ENCODE measurements around the gene RPS6KA6.

The RPS6KA6 gene

DNA sequence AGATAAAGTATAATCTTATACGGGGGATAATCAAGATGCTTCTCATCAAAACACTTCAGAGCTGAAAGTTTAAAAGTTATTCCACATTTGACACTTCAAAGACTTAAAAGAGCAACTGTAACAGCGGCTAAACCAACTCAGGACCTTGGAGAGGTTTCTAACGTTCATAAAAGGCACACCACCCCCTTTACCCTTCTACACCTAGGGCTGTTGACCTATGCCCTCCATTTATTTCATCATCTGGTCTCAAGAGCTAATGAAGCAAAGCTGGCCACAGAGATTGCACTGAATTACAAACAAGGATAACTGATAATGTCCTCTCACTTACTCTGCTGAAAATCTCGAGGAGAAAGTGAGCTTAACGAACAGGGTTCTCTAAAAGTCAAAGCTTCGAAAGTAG, 1.1 kb upstream of the RPS6KA6 start:
- no peak for DNase-seq (ENCODE audit: insufficient read length)
- TF ChIP-seq POLR2AphosphoS5 (IDR thresholded peaks at IDR 0.05; ENCODE audit: low read depth, low read length) (no peak), TAF1 (IDR thresholded peaks at IDR 0.05; ENCODE audit: borderline replicate concordance, low read depth, low read length) (no peak), POLR2A (IDR thresholded peaks at IDR 0.05; ENCODE audit: low read depth, low read length) (no peak)
- FAIRE-seq, result no peak

DNA sequence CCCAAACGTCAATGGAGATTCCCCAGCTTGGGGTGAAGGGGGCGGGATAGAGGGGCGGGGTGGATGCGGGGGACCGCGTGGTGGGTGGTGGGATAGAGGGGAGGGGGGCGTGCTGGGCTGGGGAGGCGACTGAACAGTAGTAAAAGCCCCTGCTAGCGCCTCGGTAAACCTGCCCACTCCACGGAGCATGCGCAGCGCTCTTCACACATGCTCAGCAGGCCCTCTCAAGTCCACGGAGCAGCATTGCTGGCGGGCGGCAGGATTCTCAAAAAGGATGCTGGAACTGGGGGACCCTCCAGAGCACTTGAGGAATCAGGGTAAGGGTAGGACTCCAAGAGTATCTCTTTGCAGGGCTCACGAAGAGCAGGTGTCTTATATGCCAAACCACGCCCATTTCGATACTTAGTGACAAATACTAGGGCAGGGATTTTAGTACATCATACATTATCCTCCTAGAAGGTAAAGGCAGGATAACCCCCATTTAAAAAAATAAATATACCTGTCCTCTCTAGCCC, 378 bp upstream of the RPS6KA6 start:
- TF ChIP-seq TAF1 (IDR thresholded peaks at IDR 0.05; ENCODE audit: borderline replicate concordance, low read depth, low read length), result no peak
- no peak for TF ChIP-seq POLR2AphosphoS5 (IDR thresholded peaks at IDR 0.05; ENCODE audit: low read depth, low read length)
- no peak for TF ChIP-seq POLR2A (IDR thresholded peaks at IDR 0.05; ENCODE audit: low read depth, low read length)
- peak; percentile 15 for DNase-seq (ENCODE audit: insufficient read length)
- FAIRE-seq, result no peak

DNA sequence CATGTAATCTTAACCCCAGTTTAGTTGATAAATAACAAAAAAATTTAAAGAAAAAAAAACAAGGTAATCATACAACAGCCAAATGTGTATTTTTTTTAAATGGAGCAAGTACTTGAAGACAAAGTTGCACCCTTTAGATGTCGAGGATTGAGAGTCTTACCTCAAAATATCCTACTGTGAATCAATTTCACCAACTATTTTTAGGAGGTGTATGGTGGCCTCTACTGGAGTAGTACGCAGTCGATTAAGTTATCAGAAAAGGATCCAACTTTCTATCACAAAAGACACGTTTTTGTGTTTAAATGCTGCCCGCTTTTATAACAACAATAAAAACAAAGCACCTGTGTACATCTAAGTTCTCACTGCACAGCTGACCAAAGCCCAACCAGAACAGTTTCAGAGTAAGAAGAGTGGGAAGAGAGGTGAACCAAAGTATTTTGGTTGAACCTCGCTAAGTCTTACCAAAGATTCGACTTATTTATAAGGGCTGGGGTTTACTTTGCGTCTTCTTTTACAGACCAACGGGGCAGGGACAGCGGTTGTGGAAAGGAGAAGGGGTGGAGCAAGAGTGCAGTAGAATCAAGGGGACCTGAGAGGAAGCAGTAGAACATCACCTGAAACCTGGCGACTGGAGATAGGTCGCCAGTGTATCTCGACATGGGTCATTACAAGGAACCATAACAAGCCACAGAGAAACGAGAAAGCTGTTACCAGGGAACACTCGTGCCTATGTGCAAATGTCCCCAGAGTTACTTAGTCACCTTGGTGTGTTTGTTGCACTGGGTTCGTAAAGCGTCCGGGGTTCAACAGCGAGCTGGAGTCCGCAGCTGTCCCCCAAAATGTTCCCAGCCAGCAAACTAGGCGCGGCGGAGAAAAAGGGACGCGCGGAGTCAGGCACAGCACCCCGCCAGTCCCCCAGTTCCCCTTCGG, 1.1 kb downstream of the RPS6KA6 start:
- peak; percentile 73 for FAIRE-seq
- no peak for TF ChIP-seq POLR2A (IDR thresholded peaks at IDR 0.05; ENCODE audit: low read depth, low read length)
- DNase-seq (ENCODE audit: insufficient read length), result no peak

DNA sequence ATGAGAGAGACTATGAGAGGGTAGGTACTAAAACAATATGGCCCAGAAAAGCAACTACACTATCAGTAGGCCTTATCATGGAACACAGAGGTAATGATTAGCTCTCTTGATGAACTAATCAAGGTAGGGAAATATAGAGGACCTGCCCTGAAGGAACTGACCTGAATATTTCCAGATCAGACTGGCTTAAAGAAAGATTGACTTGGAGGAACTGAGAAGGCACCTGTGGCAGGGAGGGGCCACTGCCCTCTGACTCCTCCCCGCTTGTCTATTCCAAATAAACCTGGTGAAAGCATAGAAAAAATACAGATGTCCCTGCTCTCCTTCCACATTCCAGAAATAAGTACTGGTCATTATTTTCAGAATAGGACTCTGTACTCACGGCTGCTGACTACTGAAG, 5.5 kb downstream of the RPS6KA6 start:
- TF ChIP-seq POLR2A (IDR thresholded peaks at IDR 0.05; ENCODE audit: low read depth, low read length) (no peak), TAF1 (IDR thresholded peaks at IDR 0.05; ENCODE audit: borderline replicate concordance, low read depth, low read length) (no peak), POLR2AphosphoS5 (IDR thresholded peaks at IDR 0.05; ENCODE audit: low read depth, low read length) (no peak)
- peak; percentile 24 for FAIRE-seq
- DNase-seq (ENCODE audit: insufficient read length), result no peak

DNA sequence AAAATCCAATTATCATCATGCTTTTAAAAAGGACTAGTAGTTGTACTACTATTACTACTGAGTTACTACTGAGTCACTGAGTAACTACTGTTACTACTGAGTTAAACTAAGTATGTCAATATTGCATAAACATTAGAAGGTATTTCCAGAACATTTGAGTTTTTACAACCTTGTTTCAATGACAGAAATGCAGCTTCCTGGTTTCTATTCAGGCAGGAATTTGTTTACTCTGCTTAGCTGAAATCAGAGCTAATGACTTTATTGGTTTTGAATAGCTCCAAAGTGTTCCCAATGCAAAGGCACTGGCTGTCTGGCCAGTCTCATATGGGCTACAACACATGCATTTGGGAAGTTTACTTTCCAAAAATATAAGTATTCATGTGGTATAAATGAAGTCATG, 12.0 kb downstream of the RPS6KA6 start:
- TF ChIP-seq POLR2AphosphoS5 (IDR thresholded peaks at IDR 0.05; ENCODE audit: low read depth, low read length) (no peak), POLR2A (IDR thresholded peaks at IDR 0.05; ENCODE audit: low read depth, low read length) (no peak), TAF1 (IDR thresholded peaks at IDR 0.05; ENCODE audit: borderline replicate concordance, low read depth, low read length) (no peak)
- DNase-seq (ENCODE audit: insufficient read length) (no peak), FAIRE-seq (no peak)

DNA sequence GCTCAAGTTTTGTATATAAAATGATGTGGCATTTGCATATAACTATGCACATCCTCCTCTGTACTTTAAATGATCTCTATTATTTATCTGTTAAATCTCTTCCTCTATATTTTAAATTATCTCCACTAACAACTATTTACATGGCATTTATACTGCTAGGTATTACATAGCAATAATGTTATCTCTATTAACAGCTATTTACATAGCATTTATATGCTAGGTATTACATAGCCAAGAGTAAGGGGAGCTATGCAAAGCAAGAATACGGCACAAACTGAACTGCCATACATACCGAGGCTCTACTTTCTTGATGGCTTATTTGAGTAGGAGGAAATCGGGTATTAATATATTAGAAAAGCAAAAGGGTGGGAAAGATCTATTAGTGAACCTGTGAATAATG, 12.7 kb downstream of the RPS6KA6 start:
- no peak for DNase-seq (ENCODE audit: insufficient read length)
- FAIRE-seq, result no peak
- TF ChIP-seq POLR2AphosphoS5 (IDR thresholded peaks at IDR 0.05; ENCODE audit: low read depth, low read length) (no peak), TAF1 (IDR thresholded peaks at IDR 0.05; ENCODE audit: borderline replicate concordance, low read depth, low read length) (no peak), POLR2A (IDR thresholded peaks at IDR 0.05; ENCODE audit: low read depth, low read length) (no peak)

DNA sequence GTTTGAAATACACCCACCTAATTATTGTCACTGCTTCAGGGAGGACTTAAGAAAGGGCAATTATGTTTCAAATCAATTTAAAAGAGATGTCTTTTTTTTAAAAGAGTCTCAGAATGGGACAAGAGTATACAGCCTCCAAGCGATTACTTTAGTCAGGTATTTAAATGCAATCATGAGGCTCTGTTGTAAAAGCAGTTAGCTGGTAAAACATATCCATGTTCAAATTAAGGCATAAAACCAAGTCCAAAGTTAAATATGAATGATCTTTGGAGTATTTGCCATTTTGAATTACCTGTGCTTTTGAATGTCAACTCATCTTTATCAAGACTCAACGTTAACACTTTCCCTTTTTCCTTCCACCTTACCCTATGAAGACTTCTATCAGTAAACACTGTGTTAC, 13.7 kb downstream of the RPS6KA6 start:
- DNase-seq (ENCODE audit: insufficient read length) (no peak), FAIRE-seq (no peak)
- TF ChIP-seq POLR2A (IDR thresholded peaks at IDR 0.05; ENCODE audit: low read depth, low read length), result no peak
- TF ChIP-seq POLR2AphosphoS5 (IDR thresholded peaks at IDR 0.05; ENCODE audit: low read depth, low read length), result no peak
- TF ChIP-seq TAF1 (IDR thresholded peaks at IDR 0.05; ENCODE audit: borderline replicate concordance, low read depth, low read length), result no peak

DNA sequence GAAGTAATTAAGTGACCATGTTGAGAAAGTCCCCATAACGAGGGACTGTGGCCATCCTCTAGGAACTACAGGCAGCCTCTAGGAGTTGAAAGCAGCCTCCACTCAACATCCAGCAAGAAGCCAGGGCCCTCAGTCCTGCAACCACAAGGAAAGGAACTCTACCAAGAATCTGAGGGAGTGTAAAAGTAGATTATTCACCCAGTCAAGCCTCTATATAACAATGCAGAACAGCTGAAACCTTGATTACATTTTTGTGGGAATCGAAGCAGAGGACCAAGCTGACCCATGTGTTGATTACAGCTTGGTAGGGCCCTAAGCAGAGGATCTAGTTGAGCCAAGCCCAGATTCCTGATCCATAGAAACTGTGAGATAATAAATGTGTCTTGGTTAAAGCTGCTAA, 17.1 kb downstream of the RPS6KA6 start:
- TF ChIP-seq POLR2AphosphoS5 (IDR thresholded peaks at IDR 0.05; ENCODE audit: low read depth, low read length) (no peak), TAF1 (IDR thresholded peaks at IDR 0.05; ENCODE audit: borderline replicate concordance, low read depth, low read length) (no peak), POLR2A (IDR thresholded peaks at IDR 0.05; ENCODE audit: low read depth, low read length) (no peak)

DNA sequence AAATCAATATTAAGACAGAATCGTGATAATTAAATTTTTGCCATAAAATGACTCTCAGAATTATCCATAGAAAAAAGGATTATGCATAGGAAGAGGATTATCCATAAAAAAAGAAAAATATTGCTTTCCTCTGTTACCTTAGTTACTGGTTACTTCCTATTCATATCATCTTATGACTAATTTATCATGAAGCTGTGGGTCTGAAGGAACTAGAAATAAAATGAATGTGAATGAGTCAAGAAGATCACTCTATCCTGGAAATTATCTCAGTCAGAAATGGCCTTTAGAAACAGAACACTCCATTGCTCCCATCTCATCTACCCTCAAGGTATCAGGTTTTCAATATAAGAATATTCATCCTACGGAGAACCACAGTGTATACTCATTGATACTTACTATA, 19.4 kb downstream of the RPS6KA6 start:
- no peak for FAIRE-seq
- no peak for TF ChIP-seq POLR2AphosphoS5 (IDR thresholded peaks at IDR 0.05; ENCODE audit: low read depth, low read length)
- TF ChIP-seq TAF1 (IDR thresholded peaks at IDR 0.05; ENCODE audit: borderline replicate concordance, low read depth, low read length), result no peak
- no peak for TF ChIP-seq POLR2A (IDR thresholded peaks at IDR 0.05; ENCODE audit: low read depth, low read length)
- no peak for DNase-seq (ENCODE audit: insufficient read length)

More for the DNA sequence above, 17.1 kb downstream of the RPS6KA6 start:
- FAIRE-seq (peak; percentile 27), DNase-seq (ENCODE audit: insufficient read length) (no peak)

DNA sequence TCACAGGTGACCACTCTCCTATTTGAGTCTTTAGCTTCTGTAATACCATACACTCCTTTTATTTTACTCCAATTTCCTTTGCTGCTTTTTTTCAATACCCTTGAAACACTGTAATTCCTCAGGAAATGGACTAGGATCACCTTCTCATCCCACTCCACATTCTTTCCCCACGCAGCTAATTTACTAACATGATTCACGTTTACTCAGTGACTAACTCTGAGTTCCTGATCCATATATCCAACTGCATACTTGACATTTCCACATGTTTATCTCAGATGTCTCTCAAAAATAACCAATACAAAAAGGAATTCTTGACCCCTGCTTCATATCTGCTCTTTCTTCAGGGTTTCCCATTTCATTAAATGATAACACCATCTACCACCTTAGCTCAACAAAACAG, 19.9 kb downstream of the RPS6KA6 start:
- no peak for FAIRE-seq
- TF ChIP-seq POLR2AphosphoS5 (IDR thresholded peaks at IDR 0.05; ENCODE audit: low read depth, low read length) (no peak), POLR2A (IDR thresholded peaks at IDR 0.05; ENCODE audit: low read depth, low read length) (no peak), TAF1 (IDR thresholded peaks at IDR 0.05; ENCODE audit: borderline replicate concordance, low read depth, low read length) (no peak)
- no peak for DNase-seq (ENCODE audit: insufficient read length)

DNA sequence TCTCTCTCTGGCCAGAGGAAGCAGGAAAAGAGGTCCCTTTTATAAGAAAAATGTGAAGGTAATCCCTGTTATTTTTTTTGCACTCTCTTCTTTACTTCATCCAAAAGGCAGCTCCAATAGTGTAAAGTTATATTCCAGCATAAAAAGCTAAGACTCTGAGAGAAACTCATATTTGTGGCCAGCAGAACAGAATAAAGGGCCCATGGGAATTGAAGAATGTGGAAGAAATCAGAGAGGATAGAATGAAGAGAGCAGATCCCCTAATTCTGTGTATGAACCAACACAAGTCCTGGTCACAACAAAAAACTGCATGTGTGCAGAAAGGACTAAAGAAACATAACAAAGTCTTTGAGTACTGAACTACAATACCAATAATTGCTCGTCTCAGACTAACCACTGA, 22.3 kb downstream of the RPS6KA6 start:
- DNase-seq (ENCODE audit: insufficient read length) (no peak), FAIRE-seq (no peak)

DNA sequence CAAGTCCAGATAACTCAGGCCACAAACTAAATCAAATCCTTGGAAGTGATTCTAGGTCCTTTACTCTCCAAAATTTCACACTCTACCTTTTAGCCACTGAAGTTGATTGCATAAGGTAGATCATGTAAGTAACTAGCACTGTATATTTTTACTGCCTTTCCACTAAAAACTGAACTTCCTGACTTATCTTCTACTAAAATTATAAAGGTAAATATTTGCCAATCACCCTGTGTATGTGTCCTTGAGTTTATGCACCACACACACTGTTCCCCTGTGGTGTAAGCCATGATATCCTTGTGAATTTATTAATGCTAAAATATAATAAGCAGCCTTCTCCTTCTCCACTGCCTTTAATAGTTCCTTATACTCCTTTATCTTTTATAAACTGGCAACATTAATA, 25.6 kb downstream of the RPS6KA6 start:
- DNase-seq (ENCODE audit: insufficient read length) (no peak), FAIRE-seq (no peak)
- TF ChIP-seq POLR2AphosphoS5 (IDR thresholded peaks at IDR 0.05; ENCODE audit: low read depth, low read length) (no peak), TAF1 (IDR thresholded peaks at IDR 0.05; ENCODE audit: borderline replicate concordance, low read depth, low read length) (no peak), POLR2A (IDR thresholded peaks at IDR 0.05; ENCODE audit: low read depth, low read length) (no peak)

More for the DNA sequence above, 22.3 kb downstream of the RPS6KA6 start:
- TF ChIP-seq POLR2A (IDR thresholded peaks at IDR 0.05; ENCODE audit: low read depth, low read length) (no peak), POLR2AphosphoS5 (IDR thresholded peaks at IDR 0.05; ENCODE audit: low read depth, low read length) (no peak), TAF1 (IDR thresholded peaks at IDR 0.05; ENCODE audit: borderline replicate concordance, low read depth, low read length) (no peak)

Data from GM12892 (cell line).